GM12891 (cell line): ENCODE measurements around the gene ZNF148.

Experiments used
- POLR2A ChIP-seq: IDR thresholded peaks from 2 replicates; pipeline ENCODE4 v1.6.1; 2011; ENCODE audit warnings: low read depth, low read length, control low read depth
- POLR2AphosphoS5 ChIP-seq: IDR thresholded peaks from 2 replicates; pipeline ENCODE4 v1.6.1; 2011; ENCODE audit warnings: low read depth, low read length, control low read depth
- SPI1 ChIP-seq: IDR thresholded peaks from 2 replicates; pipeline ENCODE4 v1.6.1; 2011; ENCODE audit warnings: low read depth, low read length, control low read depth

DNA sequence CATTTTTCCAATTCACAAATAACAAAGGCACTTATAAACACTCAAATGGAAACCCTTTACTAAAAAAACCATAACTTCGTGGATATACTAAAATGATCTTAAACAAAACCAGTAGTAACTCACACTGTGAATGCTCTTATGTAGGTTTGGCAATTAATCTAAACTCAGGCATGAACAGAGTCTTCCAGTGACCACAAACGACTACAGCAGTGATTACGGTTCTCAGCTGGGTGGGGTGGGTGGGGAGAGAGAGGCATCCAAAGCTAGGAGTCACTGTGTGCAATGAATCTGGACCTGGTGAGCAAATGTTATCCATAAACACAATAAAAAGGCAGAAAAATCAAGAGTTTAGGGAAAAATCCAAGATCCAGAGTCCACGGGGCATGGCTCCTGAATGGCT, 183.9 kb downstream of the ZNF148 start:
- no peak for TF ChIP-seq SPI1
- no peak for TF ChIP-seq POLR2AphosphoS5
- TF ChIP-seq POLR2A: no peak
